ENCODE measurements around the gene POC1A.

GRCh38 chr3:52136513-52136912 is 17.7 kb downstream of the POC1A start:
- TF ChIP-seq CTCF (IDR thresholded peaks at IDR 0.05 in 2 of 3, conservative IDR thresholded peaks at IDR 0.05 in 1 of 3; ENCODE audit: control insufficient read depth in 2 of 3, extremely low read depth in 1 of 3, insufficient read depth in 1 of 3, low read depth in 3 of 3, low read length in 3 of 3) (no peak), SRF (IDR thresholded peaks at IDR 0.05; ENCODE audit: low read depth in 2 of 2, low read length in 2 of 2) (no peak), EZH2 (IDR thresholded peaks at IDR 0.05; ENCODE audit: borderline replicate concordance, control insufficient read depth, low read depth, low read length) (no peak), HDGF (IDR thresholded peaks at IDR 0.05) (no peak), CBX3 (IDR thresholded peaks at IDR 0.05; ENCODE audit: borderline replicate concordance, low read depth) (no peak), ZNF384 (IDR thresholded peaks at IDR 0.05; ENCODE audit: borderline replicate concordance, low read depth, low read length) (no peak), JUNB (IDR thresholded peaks at IDR 0.05) (no peak), POLR2A (IDR thresholded peaks at IDR 0.05; ENCODE audit: low read depth, low read length) (no peak), NR2C1 (IDR thresholded peaks at IDR 0.05) (no peak)

Data from GM12878 (cell line).